ENCODE results near the gene POSTN. TPM values are rescaled to one million over a fixed set of nuclear protein-coding genes. Genes with fewer than 3 reads are reported as not detected.

The POSTN gene
- total and polyA plus RNA-seq, 2 of the 8 experiments (the other 6 are each of a cell fraction or from before 2014, with no cell fraction given), result 0.30 to 0.74 TPM

DNA sequence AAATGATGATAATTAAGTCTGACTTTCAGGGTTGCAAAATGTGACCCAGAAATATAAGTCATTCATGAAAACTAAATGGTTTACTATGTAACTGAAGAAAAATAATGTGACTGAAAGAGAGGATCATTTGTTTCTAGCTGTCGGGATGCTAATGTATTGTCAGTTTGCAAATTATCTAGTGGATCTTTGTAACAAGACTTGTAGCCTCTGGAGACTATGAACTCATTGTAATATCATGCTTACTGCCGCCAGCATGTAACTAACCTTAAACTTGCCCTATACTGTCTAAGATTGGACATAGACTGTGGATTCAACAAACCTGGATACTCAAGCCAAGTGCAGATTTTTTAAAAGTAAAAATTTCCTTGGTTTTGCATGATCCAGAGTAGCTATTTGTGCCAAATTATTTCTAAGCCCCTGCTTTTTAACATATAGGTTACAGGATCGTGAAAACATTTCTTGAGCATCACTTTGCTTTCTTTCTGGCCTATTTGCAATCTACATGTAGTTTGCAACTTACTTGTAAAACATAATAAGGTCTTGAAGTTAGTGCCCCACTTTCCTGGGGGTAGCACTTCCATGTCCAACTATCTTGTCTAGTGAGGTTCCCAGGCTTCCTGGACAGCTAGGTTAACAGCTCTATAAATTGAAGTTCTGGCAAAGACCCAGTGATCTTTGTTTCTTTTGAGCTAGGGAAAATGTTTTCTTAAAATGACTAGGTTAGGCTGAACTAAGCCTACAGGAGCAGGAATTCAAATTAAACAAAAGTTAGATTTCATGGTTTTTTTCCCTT lies 3.3 kb upstream of the POSTN start:
- H3K27ac ChIP-seq (ENCODE audit: low read depth, low read length), result no peak overlapping the region
- no peaks in the 10 kb centered on the region for H3K23me2 ChIP-seq (ENCODE audit: low read depth, low read length)
- H3K27me3 ChIP-seq (replicated peaks in 1 of 4; ENCODE audit: control insufficient read depth in 3 of 4, extremely low read depth in 1 of 4, insufficient read depth in 3 of 4, low read length in 3 of 4), result no peaks in the 10 kb centered on the region
- no peak overlapping the region for H2AFZ ChIP-seq (ENCODE audit: low read length)
- no peak overlapping the region for H2AK5ac ChIP-seq (ENCODE audit: low read depth, low read length)
- H3K36me3 ChIP-seq (ENCODE audit: control insufficient read depth in 2 of 4, insufficient read depth in 4 of 4, low read length in 3 of 4), result no peaks in the 10 kb centered on the region
- no peak overlapping the region for H4K5ac ChIP-seq (ENCODE audit: insufficient read length, low read depth, low read length)
- 84% methylated on average over 3 of the region's 3 CpGs; no CpG with 5 or more reads in 1 of the 2 experiments for WGBS, 2 experiments (ENCODE audit: extremely low coverage in 1 of 2, insufficient coverage in 1 of 2, insufficient read length in 1 of 2, insufficient replicate concordance in 2 of 2, low coverage in 1 of 2, low lambda C conversion rate in 2 of 2, missing lambda C conversion rate in 1 of 2)
- H4K91ac ChIP-seq (replicated peaks; ENCODE audit: insufficient read length, low read length), result no peak overlapping the region
- H3K9me3 ChIP-seq (ENCODE audit: insufficient read depth in 2 of 2, low read depth in 1 of 2, low read length in 1 of 2), result no peaks in the 10 kb centered on the region
- no peak overlapping the region for H3K18ac ChIP-seq (ENCODE audit: extremely low read depth, low read length)
- H3K79me2 ChIP-seq (ENCODE audit: control insufficient read depth in 1 of 2, insufficient read depth in 2 of 2, low read length in 2 of 2), result no peaks in the 10 kb centered on the region
- POLR2A ChIA-PET (ENCODE audit: partially characterized antibody), result no interaction called here
- no peak overlapping the region for H3K4me3 ChIP-seq (ENCODE audit: extremely low read depth in 1 of 4, insufficient read depth in 2 of 4, low read depth in 3 of 4, low read length in 4 of 4)
- no peak overlapping the region for H3K14ac ChIP-seq (ENCODE audit: insufficient read length)
- no peak overlapping the region for H2BK15ac ChIP-seq (ENCODE audit: low read length)
- H2BK20ac ChIP-seq (ENCODE audit: low read length), result no peak overlapping the region
- DNase-seq (ENCODE audit: low read depth in 1 of 2, low spot score in 2 of 2) (no peak), FAIRE-seq (no peak)
- H3K4me1 ChIP-seq (replicated peaks in 1 of 4; ENCODE audit: control insufficient read depth in 3 of 4, insufficient read depth in 4 of 4, low read length in 3 of 4), result peaks cover 0 to 3% (median 1%) of the 10 kb centered on the region in 4 experiments; a peak in 2 of 7 replicates
- CTCF ChIA-PET (ENCODE audit: partially characterized antibody), result interaction anchor here (0.9 to 2.1 kb wide), 13 partner anchors 11 to 532 kb away, joined by 3 to 8 read pairs (median 4); no protein-coding TSS in a partner anchor
- H3K56ac ChIP-seq (replicated peaks; ENCODE audit: insufficient read length, low read depth, low read length), result no peak overlapping the region
- H2BK120ac ChIP-seq (replicated peaks; ENCODE audit: low read depth, low read length), result no peak overlapping the region
- H2BK12ac ChIP-seq (ENCODE audit: low read depth, low read length), result no peak overlapping the region
- no peak overlapping the region for H3K4ac ChIP-seq (replicated peaks; ENCODE audit: insufficient read length, low read depth, low read length)
- no peak overlapping the region for H4K8ac ChIP-seq (ENCODE audit: extremely low read depth, insufficient read depth, low read length)
- H3K9ac ChIP-seq (replicated peaks in 1 of 4; ENCODE audit: extremely low read depth in 1 of 4, low read depth in 3 of 4, low read length in 3 of 4), result no peak overlapping the region
- H4K20me1 ChIP-seq (replicated peaks in 1 of 2; ENCODE audit: control insufficient read depth in 1 of 2, insufficient read depth in 2 of 2, low read length in 2 of 2), result no peaks in the 10 kb centered on the region
- H3K23ac ChIP-seq (ENCODE audit: insufficient read length), result no peak overlapping the region
- H3K4me2 ChIP-seq (ENCODE audit: insufficient read depth in 1 of 2, low read depth in 2 of 2, low read length in 2 of 2), result no peak overlapping the region
- no peak overlapping the region for H2BK5ac ChIP-seq (ENCODE audit: low read depth, low read length)
- no peaks in the 10 kb centered on the region for H3K79me1 ChIP-seq (ENCODE audit: low read depth, low read length)
- TF ChIP-seq RAD21 (IDR thresholded peaks at IDR 0.05 in 1 of 2, conservative IDR thresholded peaks at IDR 0.05 in 1 of 2; ENCODE audit: low read depth in 2 of 2, low read length in 2 of 2) (no peak), TAF1 (IDR thresholded peaks at IDR 0.05; ENCODE audit: low read depth, low read length) (no peak), KDM4A (IDR thresholded peaks at IDR 0.05; ENCODE audit: low read depth, low read length, severe bottlenecking) (no peak), KDM5A (IDR thresholded peaks at IDR 0.05; ENCODE audit: low read length) (no peak), NANOG (IDR thresholded peaks at IDR 0.05; ENCODE audit: insufficient read depth, low read depth, low read length, poor library complexity, severe bottlenecking) (no peak)

All from H1 (cell line).